K562 (cell line): Measurements from ENCODE around the gene DAPK3. TPM values are rescaled to one million over a fixed set of nuclear protein-coding genes. Genes with fewer than 3 reads are reported as not detected.
A peak's percentile ranks its signal among the peaks of the same experiment; 100 is the strongest.

Source experiments
- ATAC-seq: fragments of 200-7000 bp; cut with Tn5 transposase; 3 replicates; pipeline ENCODE4 v1.9.1; 2020; ENCODE audit warnings: moderate library complexity
- BruUV-seq: library from RNA; stranded (reverse); fragments of 400-500 nt; replicated peaks from 2 replicates; lab custom pipeline; 2021; lab: Mats Ljungman, UMichigan
- CTCF ChIA-PET: fragments of 300-600 bp; formaldehyde crosslinking; extraction: SDS; loops from one replicate; lab custom pipeline; 2021; ENCODE audit warnings: low intra/inter-chr PET ratio; lab: Yijun Ruan, JAX
- POLR2A ChIA-PET: fragments of 300-600, 350-650 bp; sonication (Branson Sonifier 250); formaldehyde crosslinking; extraction: SDS; loops from one replicate; lab custom pipeline; 2021; ENCODE audit warnings: antibody characterized with exemption, inconsistent platforms; lab: Yijun Ruan, JAX
- DNase-seq, 4 experiments: peaks; one replicate each; pipeline versions ENCODE4 v3.0.0 to v3.0.0-alpha.2; 2011 to 2018; ENCODE audit warnings: low spot score in 3 of 4, mixed read lengths in 3 of 4; ENCODE audit errors: extremely low read depth in 1 of 4
- FAIRE-seq: peaks from 2 replicates; lab custom pipeline; 2011; peaks lifted over from hg19 to GRCh38; lab: Jason Lieb, UNC
- H2AFZ ChIP-seq: 2 replicates; pipeline ENCODE4 v1.6.0; 2011; ENCODE audit warnings: low read depth, low read length, control low read depth, inconsistent platforms
- H3K27ac ChIP-seq: fragments of 200-600 bp; 3 replicates; pipeline ENCODE4 v1.8.0; 2011; ENCODE audit warnings: low read depth, mild to moderate bottlenecking, control low read depth, inconsistent platforms, low read length, moderate library complexity, mixed read lengths; ENCODE audit errors: extremely low read depth
- H3K27me3 ChIP-seq, 2 experiments: fragments of 300-600 bp in 1 of 2; 2 replicates in 1 of 2; 3 replicates in 1 of 2; pipeline versions ENCODE4 v1.6.0 to v1.8.0; 2011; ENCODE audit warnings: inconsistent platforms in 2 of 2, low read length in 2 of 2, mild to moderate bottlenecking in 1 of 2, mixed read lengths in 1 of 2, moderate library complexity in 1 of 2; ENCODE audit not compliant: control insufficient read depth in 2 of 2, insufficient read depth in 2 of 2
- H3K36me3 ChIP-seq: fragments of 300-600 bp; 3 replicates; pipeline ENCODE4 v1.8.0; 2011; ENCODE audit warnings: mild to moderate bottlenecking, low read length, inconsistent platforms; ENCODE audit not compliant: control insufficient read depth, insufficient read depth
- H3K4me1 ChIP-seq, 2 experiments: fragments of 200-600 bp in 1 of 2; replicated peaks in 1 of 2; 2 replicates in 1 of 2; 3 replicates in 1 of 2; pipeline versions ENCODE4 v1.5.1 to v1.8.0; 2011; ENCODE audit warnings: inconsistent platforms in 2 of 2, low read length in 2 of 2, mild to moderate bottlenecking in 1 of 2, mixed read lengths in 1 of 2, moderate library complexity in 1 of 2; ENCODE audit not compliant: control insufficient read depth in 2 of 2, insufficient read depth in 2 of 2
- H3K4me2 ChIP-seq: 2 replicates; pipeline ENCODE4 v1.6.1; 2011; ENCODE audit warnings: low read length, control low read depth, inconsistent platforms, mixed read lengths; ENCODE audit not compliant: insufficient read depth
- H3K4me3 ChIP-seq: fragments of 200-600 bp; sonication (generic), shearing (Covaris generic); 2 replicates; pipeline ENCODE4 v1.5.1; 2016; ENCODE audit warnings: control low read depth, inconsistent platforms
- H3K79me2 ChIP-seq: fragments of 200-600 bp; 3 replicates; pipeline ENCODE4 v1.8.0; 2011; ENCODE audit warnings: low read length, inconsistent platforms; ENCODE audit not compliant: control insufficient read depth, insufficient read depth
- H3K9ac ChIP-seq, 2 experiments: 2 replicates each; pipeline versions ENCODE4 v1.6.0 to v1.6.1; 2011; ENCODE audit warnings: low read depth in 2 of 2, low read length in 2 of 2, control low read depth in 1 of 2, inconsistent platforms in 1 of 2, mild to moderate bottlenecking in 1 of 2, mixed read lengths in 1 of 2; ENCODE audit not compliant: insufficient read depth in 1 of 2
- H3K9me1 ChIP-seq: one replicate; pipeline ENCODE4 v1.6.0; 2011; ENCODE audit warnings: inconsistent platforms, mild to moderate bottlenecking, low read length, moderate library complexity; ENCODE audit not compliant: control insufficient read depth, insufficient read depth
- H3K9me3 ChIP-seq: replicated peaks from 2 replicates; pipeline ENCODE4 v1.5.1; 2011; ENCODE audit warnings: low read depth, low read length, inconsistent platforms; ENCODE audit not compliant: control insufficient read depth, insufficient read depth
- H4K20me1 ChIP-seq: replicated peaks from 2 replicates; pipeline ENCODE4 v1.6.1; 2011; ENCODE audit warnings: low read length, inconsistent platforms, mixed read lengths; ENCODE audit not compliant: control insufficient read depth, insufficient read depth
- EZH2 ChIP-seq: IDR thresholded peaks from 2 replicates; pipeline ENCODE4 v1.6.1; 2012; ENCODE audit warnings: low read depth, mild to moderate bottlenecking, inconsistent platforms, low read length, borderline replicate concordance
- HLTF ChIP-seq: fragments of 450-650 bp; IDR thresholded peaks from 2 replicates; pipeline ENCODE4 v1.6.1; 2016
- POLR2G ChIP-seq: fragments of 200-400 bp; formaldehyde crosslinking; IDR thresholded peaks from 2 replicates; pipeline ENCODE4 v1.6.1; 2017; ENCODE audit warnings: low read depth, mild to moderate bottlenecking, antibody characterized with exemption, low read length, moderate library complexity
- RBFOX2 ChIP-seq: fragments of 200-400 bp; formaldehyde crosslinking; IDR thresholded peaks from 2 replicates; pipeline ENCODE4 v1.6.1; 2017; ENCODE audit warnings: low read depth, mild to moderate bottlenecking, low read length, moderate library complexity
- WGBS: fragments of 100-300 bp; shearing (Covaris generic); methylation state at CpG from one replicate; pipeline ENCODE4 v1.1.6; 2016; ENCODE audit warnings: low coverage, mixed read lengths; ENCODE audit not compliant: insufficient coverage; ENCODE audit errors: missing lambda C conversion rate; 5-methylcytosine and 5-hydroxymethylcytosine counted together
- in situ Hi-C: fragments of 300-500 bp; cut with MboI; formaldehyde crosslinking; loops from 4 replicates; pipeline ENCODE4 v1.15.0; 2018; ENCODE audit warnings: inconsistent platforms, mixed read lengths
- intact Hi-C: fragments of 100-400 bp; cut with micrococcal nuclease; formaldehyde crosslinking; loops from 2 replicates; pipeline ENCODE4 v1.14.2; 2022
- polyA plus RNA-seq, 8 experiments: library from polyadenylated mRNA; depleted of rRNA in 4 of 8; stranded (reverse) in 5 of 8; unstranded in 3 of 8; fragments of >200 nt; fragmentation: Nextera tagmentation in 2 of 8; fragmentation: Illumina TruSeq in 1 of 8; extraction: Ambion mirVana in 2 of 8; extraction: Trizol in 1 of 8; gene quantifications; 2 replicates each; pipeline versions ENCODE4 v1.2.1 to v1.2.3, GENCODE V29; 2011 to 2014; ENCODE audit warnings: inconsistent platforms in 1 of 8, missing spikeins in 1 of 8
- total RNA-seq, 7 experiments: library from RNA; depleted of rRNA in 6 of 7; stranded (reverse); fragments of >200 nt in 6 of 7; fragmentation: Illumina TruSeq in 2 of 7; extraction: Trizol in 2 of 7; gene quantifications; 2 replicates each; pipeline versions ENCODE4 v1.2.1 to v1.2.3, GENCODE V29; 2011 to 2021; ENCODE audit warnings: low replicate concordance in 1 of 7
- TF ChIP-seq, protein P1 (sequence below): fragments of 450-650 bp; IDR thresholded peaks from 2 replicates; pipeline ENCODE4 v1.6.1; 2016; ENCODE audit warnings: antibody characterized with exemption

Gene DAPK3
- total and polyA plus RNA-seq, 9 of the 15 experiments (the other 6 are each of a cell fraction or from before 2014, with no cell fraction given), result 0.14 to 63.4 (median 25.0) TPM

DNA sequence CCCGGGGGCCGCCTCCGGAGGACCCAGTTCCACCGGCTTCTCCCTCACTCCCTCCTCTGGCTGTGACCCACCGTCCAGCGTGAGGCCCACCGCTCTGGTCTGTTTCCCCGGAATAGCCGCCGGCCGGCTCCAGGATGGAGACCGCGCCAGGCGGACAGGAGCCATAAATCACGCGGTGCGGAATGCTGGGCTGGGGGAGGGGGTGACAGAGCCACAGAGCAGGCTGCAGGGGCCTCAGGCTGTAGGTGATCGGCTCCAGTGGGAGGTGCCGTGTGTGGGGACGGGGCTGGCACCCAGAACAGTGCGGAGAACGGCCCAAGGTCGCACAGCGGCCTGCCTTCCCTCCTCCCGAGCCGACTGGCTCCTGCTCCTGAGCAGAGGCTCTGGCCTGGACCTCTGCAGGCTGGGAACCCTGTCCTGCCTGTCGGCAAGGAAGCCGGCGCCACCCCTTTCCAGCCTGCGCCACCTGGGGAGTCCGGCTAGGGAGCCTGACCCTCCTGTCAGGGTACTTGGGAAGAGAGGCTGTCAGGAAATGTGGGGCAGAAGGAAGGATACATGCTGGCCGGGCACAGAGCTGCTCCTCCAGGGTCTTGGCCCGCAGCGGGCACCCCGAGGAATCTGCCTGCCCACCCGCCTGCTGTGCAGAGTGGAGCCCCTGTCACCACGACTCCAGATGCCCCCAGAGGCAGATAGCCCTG is 45.0 kb upstream of the DAPK3 start:
- Histone ChIP-seq H3K9me1 (no peaks in the 10 kb centered on the region), H2AFZ (no peak overlapping the region), H3K4me3 (no peak overlapping the region), H3K27me3 (no peaks in the 10 kb centered on the region), H3K9me3 (no peaks in the 10 kb centered on the region), H3K4me1 (peaks cover 0 to 69% of the 10 kb centered on the region in 2 experiments; a peak in 2 of 5 replicates), H3K27ac (no peak overlapping the region), H4K20me1 (peaks cover 30% of the 10 kb centered on the region; the same call in 1 of the 2 replicates), H3K9ac (peak overlapping the region in 1 of 2 experiments; percentile 52; a peak in 1 of 4 replicates), H3K36me3 (peaks cover 63% of the 10 kb centered on the region; the same call in 1 of the 3 replicates)
- ChIA-PET CTCF (no interaction called here), POLR2A (no interaction called here)
- FAIRE-seq (no peak), ATAC-seq (no peak)
- in situ Hi-C loops, result no loop called here
- intact Hi-C loops, result no loop called here
- TF ChIP-seq, protein P1, sequence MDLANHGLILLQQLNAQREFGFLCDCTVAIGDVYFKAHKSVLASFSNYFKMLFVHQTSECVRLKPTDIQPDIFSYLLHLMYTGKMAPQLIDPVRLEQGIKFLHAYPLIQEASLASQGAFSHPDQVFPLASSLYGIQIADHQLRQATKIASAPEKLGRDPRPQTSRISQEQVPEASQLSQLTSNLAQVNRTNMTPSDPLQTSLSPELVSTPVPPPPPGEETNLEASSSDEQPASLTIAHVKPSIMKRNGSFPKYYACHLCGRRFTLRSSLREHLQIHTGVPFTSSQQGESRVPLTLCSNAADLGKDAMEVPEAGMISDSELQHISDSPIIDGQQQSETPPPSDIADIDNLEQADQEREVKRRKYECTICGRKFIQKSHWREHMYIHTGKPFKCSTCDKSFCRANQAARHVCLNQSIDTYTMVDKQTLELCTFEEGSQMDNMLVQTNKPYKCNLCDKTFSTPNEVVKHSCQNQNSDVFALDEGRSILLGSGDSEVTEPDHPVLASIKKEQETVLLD, result no peak
- TF ChIP-seq POLR2G, result peak; percentile 52; the same call in 1 of the 2 replicates
- TF ChIP-seq HLTF, result no peak
- peak; percentile 51; the same call in 1 of the 2 replicates for TF ChIP-seq RBFOX2
- TF ChIP-seq EZH2, result no peak
- TF ChIP-seq, all 486 proteins: peak for 2
- no TSS peak for BruUV-seq
- no peak for DNase-seq
- 93% methylated on average over 16 of the region's 37 CpGs for WGBS
- Histone ChIP-seq H3K4me2 (no peak overlapping the region), H3K79me2 (peaks cover 31% of the 10 kb centered on the region)
